Thyroid gland (tissue), 4 donors: ENCODE measurements around the gene PLCB1. TPM values are rescaled to one million over a fixed set of nuclear protein-coding genes. Genes with fewer than 3 reads are reported as not detected.

Source experiments
- DNase-seq, 2 donors: peaks; one replicate each; pipeline ENCODE4 v3.0.0-alpha.2; 2019
- H3K27ac ChIP-seq, 3 donors: fragments of 200-600 bp; sonication (generic); 1 replicate in 2 of 3; 2 replicates in 1 of 3; pipeline ENCODE4 v1.5.1; 2016 to 2019; ENCODE audit warnings: mild to moderate bottlenecking in 1 of 3, moderate library complexity in 1 of 3
- H3K27me3 ChIP-seq: fragments of 200-600 bp; sonication (generic); one replicate; pipeline ENCODE4 v1.5.1; 2019
- H3K36me3 ChIP-seq, 2 donors: fragments of 200-600 bp; sonication (generic); one replicate each; pipeline ENCODE4 v1.5.1; 2016 to 2019
- H3K4me1 ChIP-seq, 2 donors: fragments of 200-600 bp; sonication (generic); one replicate each; pipeline ENCODE4 v1.5.1; 2017 to 2019
- H3K4me3 ChIP-seq, 3 donors: fragments of 200-600 bp; sonication (generic); replicated peaks in 1 of 3; 1 replicate in 2 of 3; 2 replicates in 1 of 3; pipeline ENCODE4 v1.5.1; 2016; ENCODE audit warnings: mild to moderate bottlenecking in 1 of 3
- H3K9me3 ChIP-seq: fragments of 200-600 bp; sonication (generic); one replicate; pipeline ENCODE4 v1.5.1; 2017
- CTCF ChIP-seq, 6 experiments: fragments of 200-600 bp in 3 of 6; fragments of 450-650 bp in 3 of 6; sonication (generic) in 3 of 6; IDR thresholded peaks; one replicate each; pipeline ENCODE4 v1.5.1; 2016 to 2019; ENCODE audit warnings: antibody characterized with exemption in 6 of 6, mild to moderate bottlenecking in 2 of 6, inconsistent platforms in 1 of 6, moderate library complexity in 1 of 6
- POLR2A ChIP-seq, 2 donors: fragments of 450-650 bp; IDR thresholded peaks; one replicate each; pipeline ENCODE4 v1.6.1; 2017; ENCODE audit warnings: antibody characterized with exemption in 2 of 2, mild to moderate bottlenecking in 2 of 2, moderate library complexity in 1 of 2
- WGBS, 2 donors: methylation state at CpG; one replicate each; pipeline ENCODE4 v1.1.5; 2017; 5-methylcytosine and 5-hydroxymethylcytosine counted together
- intact Hi-C: fragments of 100-400 bp; cut with DNase I; formaldehyde crosslinking; loops from one replicate; pipeline ENCODE4 v1.15.1; 2023
- total RNA-seq, 4 donors: library from RNA; depleted of rRNA; stranded (reverse); fragments of >200 nt; gene quantifications; one replicate each; pipeline ENCODE4 v1.2.3, GENCODE V29; 2016

The PLCB1 gene
- total RNA-seq, 4 donors from 2014 or later: 7.3 to 14.1 (median 11.0) TPM

DNA sequence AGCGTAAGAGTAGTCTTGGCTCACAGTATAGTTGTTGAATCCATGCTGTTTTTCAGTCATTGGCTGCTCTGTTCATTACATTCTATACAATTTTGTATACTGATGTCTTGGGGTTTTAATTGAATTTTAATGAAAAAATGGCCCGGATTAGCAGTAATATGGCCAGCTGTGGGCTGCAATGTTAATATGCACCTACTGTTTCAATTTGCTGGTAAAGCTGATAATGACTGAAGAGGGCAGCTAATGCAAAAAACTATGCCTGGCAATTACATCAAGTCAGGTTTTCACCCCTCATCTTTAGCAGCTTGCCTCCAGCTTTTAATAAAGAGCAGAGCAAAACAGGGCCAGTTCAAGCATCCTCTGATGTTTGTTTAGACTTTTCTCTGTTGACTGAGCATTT is 394.5 kb downstream of the PLCB1 start:
- intact Hi-C loops: no loop called here
- no peaks in the 10 kb centered on the region for H3K4me1 ChIP-seq
- H3K27ac ChIP-seq: no peak overlapping the region
- 88 to 91% methylated on average over 2 of the region's 2 CpGs for WGBS, 2 donors
- H3K36me3 ChIP-seq: no peaks in the 10 kb centered on the region
- no peak for TF ChIP-seq CTCF (IDR thresholded peaks at IDR 0.05)
- TF ChIP-seq POLR2A (IDR thresholded peaks at IDR 0.05): no peak
- no peaks in the 10 kb centered on the region for H3K27me3 ChIP-seq
- H3K9me3 ChIP-seq: no peaks in the 10 kb centered on the region
- DNase-seq: no peak
- H3K4me3 ChIP-seq: no peak overlapping the region

DNA sequence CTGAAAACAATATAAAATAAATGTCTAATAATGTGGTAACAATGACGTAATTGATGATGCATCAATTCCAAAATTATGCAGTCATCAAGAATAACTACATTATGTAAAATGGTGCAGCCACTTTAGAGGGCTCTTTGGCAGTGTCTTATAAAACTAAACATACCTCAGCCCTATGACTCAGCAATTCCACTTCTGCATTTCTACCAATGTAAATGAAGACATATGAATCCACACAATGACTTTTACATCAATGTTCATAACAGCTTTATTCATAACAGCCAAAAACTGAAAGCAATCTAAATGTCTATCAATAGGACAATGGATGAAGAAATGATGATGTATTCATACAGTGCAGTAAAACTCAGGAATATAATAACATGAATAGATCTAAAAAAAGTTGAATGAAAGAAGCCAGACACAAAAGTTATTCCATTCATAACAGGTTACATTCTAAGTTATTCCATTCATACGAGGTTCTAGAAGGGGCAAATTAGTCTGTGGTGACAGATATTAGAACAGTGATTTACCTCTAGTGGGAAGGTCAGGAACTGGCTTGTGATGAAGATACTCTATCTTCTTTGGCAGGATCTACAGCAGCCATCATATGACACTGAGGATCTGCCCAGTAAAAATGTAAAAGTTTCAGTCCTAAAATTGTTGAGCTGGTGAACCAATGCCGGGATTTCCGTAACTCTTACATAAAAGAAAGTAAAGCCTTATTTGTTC is 396.1 kb downstream of the PLCB1 start:
- WGBS, 2 donors: 83 to 90% methylated on average over 4 of the region's 4 CpGs
- no peak for DNase-seq
- Histone ChIP-seq H3K27ac (no peak overlapping the region), H3K4me1 (no peaks in the 10 kb centered on the region), H3K36me3 (no peaks in the 10 kb centered on the region), H3K9me3 (no peaks in the 10 kb centered on the region), H3K4me3 (no peak overlapping the region), H3K27me3 (no peaks in the 10 kb centered on the region)
- intact Hi-C loops: no loop called here
- no peak for TF ChIP-seq CTCF (IDR thresholded peaks at IDR 0.05)
- TF ChIP-seq POLR2A (IDR thresholded peaks at IDR 0.05): no peak

DNA sequence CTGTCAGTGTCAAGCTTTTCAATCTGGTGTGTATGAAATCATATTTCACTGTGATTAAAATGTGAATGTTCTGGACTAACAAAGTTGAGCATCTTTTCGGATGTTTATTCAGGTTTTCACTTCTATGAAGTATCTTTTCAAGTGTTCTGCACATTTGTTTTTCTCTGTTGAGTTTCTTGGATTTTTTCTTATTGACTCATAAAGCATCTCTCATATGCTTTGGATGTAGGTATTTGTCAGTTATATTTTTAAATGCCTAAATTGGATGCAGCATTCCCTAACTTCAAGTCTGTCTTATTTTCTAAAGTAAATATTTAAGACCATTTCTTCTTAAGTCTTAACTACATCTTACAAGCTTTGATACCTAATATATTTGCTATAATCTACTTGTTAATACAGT is 398.0 kb downstream of the PLCB1 start:
- no peak for TF ChIP-seq CTCF (IDR thresholded peaks at IDR 0.05)
- no peak for TF ChIP-seq POLR2A (IDR thresholded peaks at IDR 0.05)
- no peaks in the 10 kb centered on the region for H3K9me3 ChIP-seq
- 90 to 95% methylated on average over 1 of the region's 1 CpG for WGBS, 2 donors

DNA sequence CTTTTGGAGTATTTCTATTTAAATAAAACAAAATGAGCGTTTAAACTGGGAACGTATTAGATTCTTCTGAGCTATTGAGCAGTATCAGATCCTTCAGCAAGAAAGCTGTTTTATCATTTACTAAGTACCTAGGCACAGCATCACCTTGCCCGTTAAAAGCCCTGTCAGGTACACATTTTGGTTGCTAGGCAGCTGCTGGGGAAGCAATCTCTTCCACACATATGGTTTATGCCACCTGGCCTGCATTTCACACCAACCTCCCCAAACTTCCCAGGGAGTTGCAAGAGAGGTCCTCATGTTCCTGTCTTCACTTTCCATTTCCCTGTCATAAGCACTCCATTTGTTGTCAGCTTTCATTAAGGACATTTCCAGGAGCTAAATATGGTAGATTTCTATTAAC is 400.1 kb downstream of the PLCB1 start:
- Histone ChIP-seq H3K27me3 (no peaks in the 10 kb centered on the region), H3K9me3 (no peaks in the 10 kb centered on the region), H3K27ac (no peak overlapping the region), H3K36me3 (no peaks in the 10 kb centered on the region), H3K4me3 (no peak overlapping the region), H3K4me1 (no peaks in the 10 kb centered on the region)
- 76 to 95% methylated on average over 3 of the region's 3 CpGs for WGBS, 2 donors
- no peak for DNase-seq
- intact Hi-C loops: no loop called here
- TF ChIP-seq POLR2A (IDR thresholded peaks at IDR 0.05) (no peak), CTCF (IDR thresholded peaks at IDR 0.05) (no peak)

More for the DNA sequence above, 398.0 kb downstream of the PLCB1 start:
- Histone ChIP-seq H3K27ac (no peak overlapping the region), H3K27me3 (no peaks in the 10 kb centered on the region), H3K4me3 (no peak overlapping the region), H3K4me1 (no peaks in the 10 kb centered on the region), H3K36me3 (no peaks in the 10 kb centered on the region)
- no peak for DNase-seq
- intact Hi-C loops: no loop called here

GRCh38 chr20:8534368-8535160 is 402.5 kb downstream of the PLCB1 start:
- no peaks in the 10 kb centered on the region for H3K27me3 ChIP-seq
- intact Hi-C loops: no loop called here
- DNase-seq: no peak
- no peak overlapping the region for H3K27ac ChIP-seq
- 75% methylated on average over 5 of the region's 5 CpGs for WGBS, 2 donors
- H3K4me1 ChIP-seq: no peaks in the 10 kb centered on the region
- no peak for TF ChIP-seq POLR2A (IDR thresholded peaks at IDR 0.05)
- no peak for TF ChIP-seq CTCF (IDR thresholded peaks at IDR 0.05)
- no peak overlapping the region for H3K4me3 ChIP-seq
- no peaks in the 10 kb centered on the region for H3K36me3 ChIP-seq
- no peaks in the 10 kb centered on the region for H3K9me3 ChIP-seq
